ENCODE measurements around the gene DYNC2H1.

The DYNC2H1 gene, protein sequence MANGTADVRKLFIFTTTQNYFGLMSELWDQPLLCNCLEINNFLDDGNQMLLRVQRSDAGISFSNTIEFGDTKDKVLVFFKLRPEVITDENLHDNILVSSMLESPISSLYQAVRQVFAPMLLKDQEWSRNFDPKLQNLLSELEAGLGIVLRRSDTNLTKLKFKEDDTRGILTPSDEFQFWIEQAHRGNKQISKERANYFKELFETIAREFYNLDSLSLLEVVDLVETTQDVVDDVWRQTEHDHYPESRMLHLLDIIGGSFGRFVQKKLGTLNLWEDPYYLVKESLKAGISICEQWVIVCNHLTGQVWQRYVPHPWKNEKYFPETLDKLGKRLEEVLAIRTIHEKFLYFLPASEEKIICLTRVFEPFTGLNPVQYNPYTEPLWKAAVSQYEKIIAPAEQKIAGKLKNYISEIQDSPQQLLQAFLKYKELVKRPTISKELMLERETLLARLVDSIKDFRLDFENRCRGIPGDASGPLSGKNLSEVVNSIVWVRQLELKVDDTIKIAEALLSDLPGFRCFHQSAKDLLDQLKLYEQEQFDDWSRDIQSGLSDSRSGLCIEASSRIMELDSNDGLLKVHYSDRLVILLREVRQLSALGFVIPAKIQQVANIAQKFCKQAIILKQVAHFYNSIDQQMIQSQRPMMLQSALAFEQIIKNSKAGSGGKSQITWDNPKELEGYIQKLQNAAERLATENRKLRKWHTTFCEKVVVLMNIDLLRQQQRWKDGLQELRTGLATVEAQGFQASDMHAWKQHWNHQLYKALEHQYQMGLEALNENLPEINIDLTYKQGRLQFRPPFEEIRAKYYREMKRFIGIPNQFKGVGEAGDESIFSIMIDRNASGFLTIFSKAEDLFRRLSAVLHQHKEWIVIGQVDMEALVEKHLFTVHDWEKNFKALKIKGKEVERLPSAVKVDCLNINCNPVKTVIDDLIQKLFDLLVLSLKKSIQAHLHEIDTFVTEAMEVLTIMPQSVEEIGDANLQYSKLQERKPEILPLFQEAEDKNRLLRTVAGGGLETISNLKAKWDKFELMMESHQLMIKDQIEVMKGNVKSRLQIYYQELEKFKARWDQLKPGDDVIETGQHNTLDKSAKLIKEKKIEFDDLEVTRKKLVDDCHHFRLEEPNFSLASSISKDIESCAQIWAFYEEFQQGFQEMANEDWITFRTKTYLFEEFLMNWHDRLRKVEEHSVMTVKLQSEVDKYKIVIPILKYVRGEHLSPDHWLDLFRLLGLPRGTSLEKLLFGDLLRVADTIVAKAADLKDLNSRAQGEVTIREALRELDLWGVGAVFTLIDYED (N-terminal part only)

DNA sequence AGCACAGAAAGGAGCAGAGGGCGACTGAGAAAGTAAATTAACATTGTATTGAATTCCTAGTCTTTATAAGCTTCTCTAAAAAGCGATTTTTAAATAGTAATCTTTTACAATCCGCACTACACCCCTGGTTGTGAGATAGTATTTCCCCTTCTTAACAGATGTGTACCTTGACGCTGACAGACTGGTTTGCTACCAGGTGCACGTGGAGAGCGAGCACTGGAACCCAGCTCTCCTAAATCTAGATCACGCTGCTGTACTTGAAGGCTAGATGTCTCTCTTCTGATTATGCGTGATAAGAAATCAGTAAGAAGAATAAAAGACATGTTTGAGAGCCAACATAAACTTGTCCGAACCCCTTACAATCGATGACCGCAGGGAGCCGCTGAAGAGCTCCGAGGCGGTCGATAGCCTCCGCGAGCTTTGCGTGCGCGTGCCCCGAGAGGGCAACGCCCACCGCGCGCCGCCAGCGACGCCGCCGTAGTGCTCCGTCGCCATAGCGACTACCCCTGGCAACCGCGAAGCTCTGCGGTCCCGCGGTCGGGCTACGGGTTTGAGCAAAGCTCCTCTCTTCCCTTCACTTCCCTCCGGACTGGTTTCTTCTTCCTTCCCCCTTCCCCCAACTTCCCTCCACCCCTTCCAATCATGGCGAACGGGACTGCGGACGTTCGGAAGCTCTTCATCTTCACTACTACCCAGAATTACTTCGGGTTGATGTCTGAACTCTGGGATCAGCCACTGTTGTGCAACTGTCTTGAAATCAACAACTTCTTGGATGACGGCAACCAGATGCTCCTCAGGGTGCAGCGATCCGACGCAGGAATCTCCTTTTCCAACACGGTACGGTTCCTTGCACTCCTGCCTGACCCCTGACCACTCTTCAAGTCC is at the start of gene DYNC2H1:
Gene DYNC2H1 (plus strand): TSS at position 494 of the 885 bp plus-strand sequence. CDS start 149 bp downstream, at position 643.
- H3K4me3 ChIP-seq (ENCODE audit: control insufficient read depth, low read depth, low read length) = peak within 1 kb of the TSS; percentile 85
- TF ChIP-seq, protein P1, sequence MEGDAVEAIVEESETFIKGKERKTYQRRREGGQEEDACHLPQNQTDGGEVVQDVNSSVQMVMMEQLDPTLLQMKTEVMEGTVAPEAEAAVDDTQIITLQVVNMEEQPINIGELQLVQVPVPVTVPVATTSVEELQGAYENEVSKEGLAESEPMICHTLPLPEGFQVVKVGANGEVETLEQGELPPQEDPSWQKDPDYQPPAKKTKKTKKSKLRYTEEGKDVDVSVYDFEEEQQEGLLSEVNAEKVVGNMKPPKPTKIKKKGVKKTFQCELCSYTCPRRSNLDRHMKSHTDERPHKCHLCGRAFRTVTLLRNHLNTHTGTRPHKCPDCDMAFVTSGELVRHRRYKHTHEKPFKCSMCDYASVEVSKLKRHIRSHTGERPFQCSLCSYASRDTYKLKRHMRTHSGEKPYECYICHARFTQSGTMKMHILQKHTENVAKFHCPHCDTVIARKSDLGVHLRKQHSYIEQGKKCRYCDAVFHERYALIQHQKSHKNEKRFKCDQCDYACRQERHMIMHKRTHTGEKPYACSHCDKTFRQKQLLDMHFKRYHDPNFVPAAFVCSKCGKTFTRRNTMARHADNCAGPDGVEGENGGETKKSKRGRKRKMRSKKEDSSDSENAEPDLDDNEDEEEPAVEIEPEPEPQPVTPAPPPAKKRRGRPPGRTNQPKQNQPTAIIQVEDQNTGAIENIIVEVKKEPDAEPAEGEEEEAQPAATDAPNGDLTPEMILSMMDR (conservative IDR thresholded peaks at IDR 0.05; ENCODE audit: control insufficient read depth, insufficient read depth, low read depth, low read length) = peak; percentile 42
- DNase-seq (ENCODE audit: low read depth) = peak; percentile 91

- DNase-seq (ENCODE audit: low read depth) = no peak
- H3K4me3 ChIP-seq (ENCODE audit: control insufficient read depth, low read depth, low read length) = no peak overlapping the region
- TF ChIP-seq, protein P1 (conservative IDR thresholded peaks at IDR 0.05; ENCODE audit: control insufficient read depth, insufficient read depth, low read depth, low read length) = no peak
These were observed 47.6 kb upstream of the DYNC2H1 start for GRCh38 chr11:103061656-103062055.

DNA sequence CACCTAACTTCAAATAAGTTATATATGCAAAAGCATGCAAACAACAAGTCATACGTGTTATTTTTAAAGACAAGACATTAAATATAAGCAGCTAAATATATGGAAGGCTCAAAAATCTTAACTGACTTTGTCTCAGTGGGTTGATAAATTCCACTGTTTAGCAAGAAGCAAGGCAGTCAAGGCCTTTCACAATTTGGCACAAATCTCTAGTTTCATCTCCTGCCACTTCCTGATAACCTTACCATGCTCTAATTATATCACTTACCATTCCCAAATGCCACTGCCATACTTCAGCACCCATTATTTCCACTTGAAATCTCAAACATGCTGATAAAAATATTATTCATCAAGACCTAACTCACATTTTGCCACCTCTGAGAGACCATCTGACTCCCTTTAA is 42.1 kb upstream of the DYNC2H1 start:
- TF ChIP-seq, protein P1 (conservative IDR thresholded peaks at IDR 0.05; ENCODE audit: control insufficient read depth, insufficient read depth, low read depth, low read length) = no peak
- H3K4me3 ChIP-seq (ENCODE audit: control insufficient read depth, low read depth, low read length) = no peak overlapping the region
- no peak for DNase-seq (ENCODE audit: low read depth)

DNA sequence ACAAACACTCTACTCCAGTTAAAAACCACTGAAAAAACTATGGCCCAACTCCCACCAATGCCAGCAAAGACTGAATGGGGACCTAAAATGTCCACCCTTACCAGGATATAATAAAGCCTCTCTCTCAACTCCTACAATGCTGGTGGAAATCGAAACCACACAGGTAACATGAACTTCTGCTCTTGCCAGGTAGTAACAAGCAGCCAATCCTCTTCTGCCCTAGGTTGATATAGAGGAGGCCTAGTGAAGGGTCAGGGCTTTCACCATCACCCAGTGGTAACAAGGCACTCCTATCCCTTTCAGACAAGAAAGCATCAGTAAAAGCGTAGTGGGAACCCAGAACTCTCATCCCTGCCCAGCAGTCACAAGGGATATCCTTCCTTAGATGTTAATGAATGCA is 39.9 kb upstream of the DYNC2H1 start:
- TF ChIP-seq, protein P1 (conservative IDR thresholded peaks at IDR 0.05; ENCODE audit: control insufficient read depth, insufficient read depth, low read depth, low read length) = no peak
- no peak for DNase-seq (ENCODE audit: low read depth)
- no peak overlapping the region for H3K4me3 ChIP-seq (ENCODE audit: control insufficient read depth, low read depth, low read length)

GRCh38 chr11:103070142-103070541 is 39.1 kb upstream of the DYNC2H1 start:
- TF ChIP-seq, protein P1 (conservative IDR thresholded peaks at IDR 0.05; ENCODE audit: control insufficient read depth, insufficient read depth, low read depth, low read length) = no peak
- no peak for DNase-seq (ENCODE audit: low read depth)
- H3K4me3 ChIP-seq (ENCODE audit: control insufficient read depth, low read depth, low read length) = no peak overlapping the region
